CD14-positive monocyte (primary cell): ENCODE results near the gene TINAGL1. TPM values are rescaled to one million over a fixed set of nuclear protein-coding genes. Genes with fewer than 3 reads are reported as not detected.
A peak's percentile ranks its signal among the peaks of the same experiment; 100 is the strongest.

Experiments
- DNase-seq, 3 donors: peaks; one replicate each; pipeline ENCODE4 v3.0.0-alpha.2; 2011 to 2022
- H2AFZ ChIP-seq: 2 replicates; pipeline ENCODE4 v1.6.0; 2012; ENCODE audit warnings: mild to moderate bottlenecking, low read depth, low read length, inconsistent platforms; ENCODE audit not compliant: insufficient read depth, poor library complexity, severe bottlenecking
- H3K27ac ChIP-seq, 2 donors: 1 replicate in 1 of 2; 2 replicates in 1 of 2; pipeline ENCODE4 v1.5.1; 2012 to 2013; ENCODE audit warnings: low read length in 2 of 2, control low read depth in 1 of 2, inconsistent platforms in 1 of 2, low read depth in 1 of 2, mild to moderate bottlenecking in 1 of 2
- H3K27me3 ChIP-seq, 2 donors: one replicate each; pipeline versions ENCODE4 v1.6.0 to v1.6.1; 2011 to 2013; ENCODE audit warnings: low read length in 2 of 2; ENCODE audit not compliant: control insufficient read depth in 2 of 2, insufficient read depth in 2 of 2
- H3K36me3 ChIP-seq, 2 donors: replicated peaks in 1 of 2; 1 replicate in 1 of 2; 2 replicates in 1 of 2; pipeline versions ENCODE4 v1.5.1 to v1.6.1; 2012 to 2013; ENCODE audit warnings: low read length in 2 of 2, control low read depth in 1 of 2, inconsistent platforms in 1 of 2, mild to moderate bottlenecking in 1 of 2; ENCODE audit not compliant: insufficient read depth in 2 of 2, control insufficient read depth in 1 of 2
- H3K4me1 ChIP-seq, 2 donors: 1 replicate in 1 of 2; 2 replicates in 1 of 2; pipeline versions ENCODE4 v1.5.1 to v1.6.1; 2012 to 2013; ENCODE audit warnings: low read length in 2 of 2, control low read depth in 1 of 2, inconsistent platforms in 1 of 2, mild to moderate bottlenecking in 1 of 2, moderate library complexity in 1 of 2; ENCODE audit not compliant: insufficient read depth in 2 of 2, control insufficient read depth in 1 of 2
- H3K4me2 ChIP-seq: replicated peaks from 2 replicates; pipeline ENCODE3; 2012; ENCODE audit warnings: low read length, moderate library complexity, mild to moderate bottlenecking; ENCODE audit not compliant: poor library complexity, severe bottlenecking; ENCODE audit errors: extremely low read depth
- H3K4me3 ChIP-seq, 3 experiments: fragments of 200-600 bp in 1 of 3; sonication (generic) in 1 of 3; replicated peaks in 1 of 3; 1 replicate in 2 of 3; 2 replicates in 1 of 3; pipeline ENCODE4 v1.5.1; 2011 to 2013; ENCODE audit warnings: low read length in 3 of 3, mild to moderate bottlenecking in 3 of 3, control low read depth in 2 of 3, low read depth in 2 of 3, inconsistent platforms in 1 of 3, moderate library complexity in 1 of 3
- H3K79me2 ChIP-seq: 2 replicates; pipeline ENCODE4 v1.6.0; 2012; ENCODE audit warnings: mild to moderate bottlenecking, control low read depth, inconsistent platforms, low read length, moderate library complexity; ENCODE audit not compliant: insufficient read depth
- H3K9ac ChIP-seq: 2 replicates; pipeline ENCODE4 v1.6.0; 2017; ENCODE audit warnings: low read length, mild to moderate bottlenecking; ENCODE audit not compliant: insufficient read depth, poor library complexity, severe bottlenecking
- H3K9me3 ChIP-seq, 2 donors: replicated peaks in 1 of 2; 1 replicate in 1 of 2; 2 replicates in 1 of 2; pipeline versions ENCODE4 v1.5.1 to v1.6.1; 2012 to 2013; ENCODE audit warnings: low read length in 2 of 2, control low read depth in 1 of 2; ENCODE audit not compliant: control insufficient read depth in 1 of 2, insufficient read depth in 1 of 2
- H4K20me1 ChIP-seq: 2 replicates; pipeline ENCODE4 v1.6.0; 2012; ENCODE audit warnings: mild to moderate bottlenecking, low read length, control low read depth, moderate library complexity; ENCODE audit not compliant: insufficient read depth
- H3K27ac Mint-ChIP-seq, 7 donors: one replicate each; pipeline ENCODE4 v1.8.0; 2020; ENCODE audit warnings: mild to moderate bottlenecking in 7 of 7, mixed read lengths in 7 of 7, moderate library complexity in 6 of 7, inconsistent platforms in 2 of 7
- H3K27me3 Mint-ChIP-seq, 3 donors: one replicate each; pipeline ENCODE4 v1.8.0; 2021 to 2022; ENCODE audit warnings: low read depth in 3 of 3, mild to moderate bottlenecking in 3 of 3, mixed read lengths in 3 of 3, moderate library complexity in 3 of 3, inconsistent platforms in 1 of 3
- H3K36me3 Mint-ChIP-seq, 2 donors: one replicate each; pipeline ENCODE4 v1.8.0; 2020; ENCODE audit warnings: mixed read lengths in 2 of 2, inconsistent platforms in 1 of 2, mild to moderate bottlenecking in 1 of 2
- H3K4me1 Mint-ChIP-seq: one replicate; pipeline ENCODE4 v1.8.0; 2020; ENCODE audit warnings: mild to moderate bottlenecking, mixed read lengths
- H3K4me3 Mint-ChIP-seq, 2 donors: one replicate each; pipeline ENCODE4 v1.8.0; 2020; ENCODE audit warnings: mild to moderate bottlenecking in 2 of 2, mixed read lengths in 2 of 2, moderate library complexity in 1 of 2
- H3K9me3 Mint-ChIP-seq, 7 donors: one replicate each; pipeline ENCODE4 v1.8.0; 2020 to 2022; ENCODE audit warnings: mixed read lengths in 7 of 7, mild to moderate bottlenecking in 6 of 7, moderate library complexity in 6 of 7, inconsistent platforms in 2 of 7
- WGBS: methylation state at CpG from one replicate; pipeline ENCODE4 v1.1.5; 2013; ENCODE audit warnings: missing lambda C conversion rate; ENCODE audit not compliant: insufficient coverage; 5-methylcytosine and 5-hydroxymethylcytosine counted together
- intact Hi-C, 2 donors: fragments of 100-400 bp; cut with micrococcal nuclease; formaldehyde crosslinking; loops; one replicate each; pipeline versions ENCODE4 v1.15.0 to v1.15.1; 2023
- polyA plus RNA-seq, 3 donors: library from polyadenylated mRNA; depleted of rRNA in 1 of 3; unstranded in 2 of 3; stranded (reverse) in 1 of 3; fragments of 300-500 nt in 2 of 3; fragments of >200 nt in 1 of 3; fragmentation: Illumina TruSeq in 2 of 3; gene quantifications; 1 replicate in 2 of 3; 2 replicates in 1 of 3; pipeline ENCODE4 v1.2.3, GENCODE V29; 2012 to 2021
- TF ChIP-seq, protein P1 (sequence below): fragments of 200-600 bp; IDR thresholded peaks from one replicate; pipeline ENCODE4 v1.8.0; 2022; ENCODE audit warnings: antibody characterized with exemption, mild to moderate bottlenecking

The TINAGL1 gene
- polyA plus RNA-seq, 3 donors, result 0.07 TPM; not detected in 2

DNA sequence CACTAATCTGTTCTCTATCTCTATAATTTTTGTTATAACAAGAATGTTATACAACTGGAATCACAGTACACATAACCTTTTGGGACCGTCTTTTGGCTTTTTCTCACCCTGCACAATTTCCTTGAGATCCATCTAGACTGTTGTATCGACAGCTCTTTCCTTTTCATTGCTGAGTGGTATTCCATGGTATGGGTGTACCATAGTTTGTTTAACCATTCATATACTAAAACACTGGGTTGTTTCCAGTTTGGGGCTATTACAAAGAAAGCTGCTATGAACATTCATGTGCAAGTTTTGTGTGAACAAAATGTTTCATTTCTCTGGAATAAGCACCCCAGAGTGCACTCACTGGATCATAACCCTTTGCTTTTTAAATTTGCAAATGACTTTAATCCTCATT lies 25.8 kb downstream of the TINAGL1 start:
- no peak overlapping the region for H3K4me3 ChIP-seq
- no CpG with 5 or more reads among the region's 2 CpGs for WGBS
- H3K9ac ChIP-seq, result no peak overlapping the region
- H3K4me1 ChIP-seq, result peaks cover 12 to 13% of the 10 kb centered on the region in 2 donors
- TF ChIP-seq, protein P1, sequence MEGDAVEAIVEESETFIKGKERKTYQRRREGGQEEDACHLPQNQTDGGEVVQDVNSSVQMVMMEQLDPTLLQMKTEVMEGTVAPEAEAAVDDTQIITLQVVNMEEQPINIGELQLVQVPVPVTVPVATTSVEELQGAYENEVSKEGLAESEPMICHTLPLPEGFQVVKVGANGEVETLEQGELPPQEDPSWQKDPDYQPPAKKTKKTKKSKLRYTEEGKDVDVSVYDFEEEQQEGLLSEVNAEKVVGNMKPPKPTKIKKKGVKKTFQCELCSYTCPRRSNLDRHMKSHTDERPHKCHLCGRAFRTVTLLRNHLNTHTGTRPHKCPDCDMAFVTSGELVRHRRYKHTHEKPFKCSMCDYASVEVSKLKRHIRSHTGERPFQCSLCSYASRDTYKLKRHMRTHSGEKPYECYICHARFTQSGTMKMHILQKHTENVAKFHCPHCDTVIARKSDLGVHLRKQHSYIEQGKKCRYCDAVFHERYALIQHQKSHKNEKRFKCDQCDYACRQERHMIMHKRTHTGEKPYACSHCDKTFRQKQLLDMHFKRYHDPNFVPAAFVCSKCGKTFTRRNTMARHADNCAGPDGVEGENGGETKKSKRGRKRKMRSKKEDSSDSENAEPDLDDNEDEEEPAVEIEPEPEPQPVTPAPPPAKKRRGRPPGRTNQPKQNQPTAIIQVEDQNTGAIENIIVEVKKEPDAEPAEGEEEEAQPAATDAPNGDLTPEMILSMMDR, result no peak
- Mint-ChIP-seq H3K4me1 (peaks cover 11% of the 10 kb centered on the region), H3K36me3 (no peaks in the 10 kb centered on the region), H3K27me3 (peaks cover 1 to 7% (median 1%) of the 10 kb centered on the region in 3 donors), H3K27ac (no peak overlapping the region), H3K4me3 (no peak overlapping the region), H3K9me3 (peaks cover 0 to 5% (median 0%) of the 10 kb centered on the region in 7 donors)
- H3K4me2 ChIP-seq, result no peak overlapping the region
- H3K27ac ChIP-seq, result no peak overlapping the region
- no peaks in the 10 kb centered on the region for H4K20me1 ChIP-seq
- H3K9me3 ChIP-seq, result peaks cover 0 to 2% of the 10 kb centered on the region in 2 donors
- no peaks in the 10 kb centered on the region for H3K79me2 ChIP-seq
- H2AFZ ChIP-seq, result no peak overlapping the region
- no peak for DNase-seq
- H3K36me3 ChIP-seq, result no peaks in the 10 kb centered on the region
- intact Hi-C loops, result no loop called here
- no peaks in the 10 kb centered on the region for H3K27me3 ChIP-seq

DNA sequence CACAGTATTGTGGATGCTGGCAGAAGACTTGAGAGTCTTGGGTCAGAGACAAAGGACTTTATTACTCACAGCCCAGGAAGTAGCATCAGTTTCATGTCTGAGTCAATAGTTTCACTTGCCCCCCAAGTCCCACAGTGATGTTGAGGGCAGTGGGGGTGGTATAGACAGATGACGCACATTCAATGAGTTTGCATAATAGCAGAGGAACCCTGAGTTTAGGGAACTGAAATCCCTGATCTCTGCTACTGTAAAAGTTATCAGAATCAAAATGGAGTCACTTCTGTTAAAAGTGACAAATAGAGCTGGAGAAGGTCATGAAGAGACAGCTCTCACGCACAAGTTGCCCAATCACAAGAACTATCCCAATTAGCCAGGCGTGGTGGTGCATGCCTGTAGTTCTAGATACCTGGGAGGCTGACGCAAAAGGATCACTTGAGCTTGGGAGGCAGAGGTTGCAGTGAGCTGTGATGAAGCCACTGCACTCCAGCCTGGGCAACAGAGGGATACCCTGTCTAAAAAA lies 29.7 kb downstream of the TINAGL1 start:
- Histone ChIP-seq H3K9ac (no peak overlapping the region), H3K27ac (peak overlapping the region; percentile 56 to 80), H3K9me3 (peaks cover 0 to 2% of the 10 kb centered on the region in 2 donors), H3K4me3 (no peak overlapping the region), H2AFZ (peak overlapping the region; percentile 55), H3K79me2 (no peaks in the 10 kb centered on the region), H3K4me1 (peaks cover 12 to 13% of the 10 kb centered on the region in 2 donors), H3K4me2 (no peak overlapping the region), H3K27me3 (no peaks in the 10 kb centered on the region), H3K36me3 (no peaks in the 10 kb centered on the region), H4K20me1 (no peaks in the 10 kb centered on the region)
- peaks cover 0 to 5% (median 2%) of the 10 kb centered on the region in 7 donors for H3K9me3 Mint-ChIP-seq
- H3K27ac Mint-ChIP-seq, result peak overlapping the region; percentile 85 to 95 (median 92)
- DNase-seq, result peak; percentile 91 to 98 (median 94)
- no peaks in the 10 kb centered on the region for H3K36me3 Mint-ChIP-seq
- TF ChIP-seq, protein P1, result no peak
- intact Hi-C loops, result loop anchor here in 1 of 2 donors (5.0 kb wide), 1 partner anchor 36 kb away; the partner anchor contains the start of gene PEF1
- H3K4me3 Mint-ChIP-seq, result peak overlapping the region in 1 of 2 donors; percentile 36
- H3K4me1 Mint-ChIP-seq, result peaks cover 21% of the 10 kb centered on the region
- WGBS, result no CpG with 5 or more reads among the region's 4 CpGs
- peaks cover 3 to 8% (median 3%) of the 10 kb centered on the region in 3 donors for H3K27me3 Mint-ChIP-seq
